Hematopoietic multipotent progenitor cell (in vitro differentiated cells): ENCODE measurements around the gene DOK3. TPM values are rescaled to one million over a fixed set of nuclear protein-coding genes. Genes with fewer than 3 reads are reported as not detected.

ENCODE experiments used
- DNase-seq, 3 donors: peaks; one replicate each; pipeline ENCODE4 v3.0.0-alpha.2; 2011 to 2015; ENCODE audit warnings: low read depth in 2 of 3, low spot score in 2 of 3
- total RNA-seq: library from RNA; depleted of rRNA; stranded (reverse); fragments of >200 nt; gene quantifications from one replicate; pipeline ENCODE4 v1.2.3, GENCODE V29; 2012

DOK3 gene
- total RNA-seq, 1 donor: 57.1 TPM

GRCh38 chr5:177472460-177473442 is 36.9 kb downstream of the DOK3 start:
- peak in 2 of 3 donors; percentile 71 to 79 for DNase-seq

GRCh38 chr5:177471610-177472356 is 37.8 kb downstream of the DOK3 start:
- DNase-seq: no peak

GRCh38 chr5:177470759-177471536 is 38.7 kb downstream of the DOK3 start:
- DNase-seq: no peak

- DNase-seq: no peak
Measured at GRCh38 chr5:177469750-177470525, 39.7 kb downstream of the DOK3 start.

- DNase-seq: no peak
Measured at GRCh38 chr5:177468685-177469628, 40.7 kb downstream of the DOK3 start.

- DNase-seq: no peak
Measured at GRCh38 chr5:177468329-177468684, 41.3 kb downstream of the DOK3 start.

DNA sequence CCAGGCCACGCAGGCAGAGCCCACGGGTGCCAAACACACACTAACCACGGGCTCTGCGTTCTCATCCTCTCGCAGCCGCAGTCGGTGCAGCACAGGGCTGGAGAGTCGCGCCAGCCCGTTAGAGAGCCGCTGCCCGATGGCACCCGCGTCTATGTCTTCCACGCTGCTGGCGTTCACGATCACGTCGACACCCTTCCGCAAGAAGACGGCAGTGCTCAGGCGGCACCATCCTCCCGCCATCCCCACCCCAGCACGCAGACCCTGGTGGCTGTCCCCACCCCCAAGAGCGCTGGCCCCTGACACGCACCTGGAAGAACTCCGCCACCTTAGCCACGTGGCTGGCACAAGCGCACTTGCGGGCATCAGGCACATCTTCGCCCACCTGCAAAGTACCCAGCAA is 42.2 kb downstream of the DOK3 start:
- no peak for DNase-seq

GRCh38 chr5:177466861-177467260 is 42.8 kb downstream of the DOK3 start:
- DNase-seq: no peak

DNA sequence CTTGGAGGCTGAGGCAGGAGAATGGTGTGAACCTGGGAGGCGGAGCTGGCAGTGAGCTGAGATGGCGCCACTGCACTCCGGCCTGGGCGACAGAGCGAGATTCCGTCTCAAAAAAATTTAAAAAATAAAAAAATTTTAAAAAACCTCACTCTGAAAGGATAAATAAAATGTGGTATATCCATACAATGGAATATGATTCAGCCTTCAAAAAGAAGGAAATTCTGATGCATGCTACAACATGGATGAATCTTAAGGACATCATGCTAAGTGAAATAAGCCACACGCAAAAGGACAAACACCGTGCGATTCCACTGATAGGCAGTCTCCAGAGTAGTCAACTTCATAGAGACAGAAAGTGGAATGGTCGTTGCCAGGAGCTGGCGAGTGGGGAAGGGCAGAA is 44.6 kb downstream of the DOK3 start:
- no peak for DNase-seq

DNA sequence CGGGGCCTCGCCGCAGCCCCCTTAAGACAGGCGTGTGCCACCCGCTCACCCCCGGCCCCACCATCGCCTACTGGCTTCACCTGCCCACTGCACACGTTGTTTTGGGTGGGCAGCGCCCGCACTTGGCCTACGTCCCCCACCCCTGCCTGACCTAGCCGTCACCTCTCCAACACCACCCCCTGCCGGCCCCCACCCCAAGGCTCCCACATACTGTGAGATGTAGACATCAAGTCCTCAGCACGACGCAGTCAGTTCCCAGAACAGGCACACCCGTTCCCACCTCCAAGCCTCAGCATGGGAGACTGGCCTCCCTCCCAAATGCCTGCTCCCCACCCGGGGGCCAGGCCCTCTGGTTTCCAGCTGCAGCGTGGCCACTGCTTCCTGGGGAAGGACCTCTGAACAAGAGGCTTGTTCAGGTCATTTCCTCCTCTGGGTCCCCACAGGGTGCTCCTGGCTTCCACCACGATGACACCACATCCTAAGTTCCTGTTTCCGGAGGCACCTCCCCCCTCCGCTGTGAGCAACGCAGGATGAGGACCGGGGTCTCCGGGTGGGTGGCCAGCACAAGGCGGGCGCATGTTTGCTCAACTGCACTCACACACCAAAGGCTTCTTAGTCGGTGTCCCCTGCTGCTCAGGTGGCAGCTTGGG is 47.5 kb downstream of the DOK3 start:
- DNase-seq: no peak

- no peak for DNase-seq
Measured at GRCh38 chr5:177459819-177460628, 49.6 kb downstream of the DOK3 start.

DNA sequence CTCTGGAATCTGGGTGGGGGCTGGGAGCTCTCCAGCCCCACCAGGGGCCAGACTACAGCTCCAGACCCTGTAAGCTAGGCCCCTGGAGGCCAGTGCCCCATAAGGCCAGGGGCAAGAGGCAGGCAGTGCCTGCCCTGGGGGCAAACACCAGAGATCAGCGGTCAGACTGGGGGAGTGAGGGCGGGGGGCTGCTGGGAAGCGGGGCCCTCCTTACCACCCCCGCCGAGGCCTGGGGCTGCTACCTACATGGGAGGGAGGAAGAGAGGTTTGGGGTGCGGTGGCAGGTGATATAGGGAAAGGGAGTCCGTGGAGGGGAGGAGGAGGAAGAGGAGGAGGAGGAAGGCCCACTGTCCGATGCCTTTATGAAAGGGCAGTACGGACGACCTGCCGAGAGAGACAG is 50.3 kb downstream of the DOK3 start:
- no peak for DNase-seq

DNA sequence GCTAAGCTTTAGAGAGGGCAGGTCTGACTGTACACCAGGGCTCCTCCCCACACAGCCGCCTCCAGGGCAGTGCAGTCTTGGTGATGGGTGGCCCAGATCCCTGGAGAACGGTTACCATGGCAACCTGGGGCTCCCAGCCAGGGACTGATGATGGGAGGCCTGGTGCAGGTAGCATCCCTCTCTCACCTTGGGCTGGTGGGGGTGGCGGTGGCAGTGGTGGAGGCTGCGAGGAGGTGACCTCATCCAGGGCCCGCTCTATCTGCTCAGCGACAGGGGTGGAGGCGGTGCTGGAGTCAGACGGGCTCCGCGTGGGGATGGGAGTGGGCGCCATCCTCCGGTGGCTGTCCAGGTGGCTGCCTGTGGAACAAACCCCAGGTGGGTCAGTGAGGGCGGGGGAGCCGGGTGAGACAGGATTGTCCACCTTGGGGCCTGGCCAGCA is 50.7 kb downstream of the DOK3 start:
- DNase-seq: no peak

DNA sequence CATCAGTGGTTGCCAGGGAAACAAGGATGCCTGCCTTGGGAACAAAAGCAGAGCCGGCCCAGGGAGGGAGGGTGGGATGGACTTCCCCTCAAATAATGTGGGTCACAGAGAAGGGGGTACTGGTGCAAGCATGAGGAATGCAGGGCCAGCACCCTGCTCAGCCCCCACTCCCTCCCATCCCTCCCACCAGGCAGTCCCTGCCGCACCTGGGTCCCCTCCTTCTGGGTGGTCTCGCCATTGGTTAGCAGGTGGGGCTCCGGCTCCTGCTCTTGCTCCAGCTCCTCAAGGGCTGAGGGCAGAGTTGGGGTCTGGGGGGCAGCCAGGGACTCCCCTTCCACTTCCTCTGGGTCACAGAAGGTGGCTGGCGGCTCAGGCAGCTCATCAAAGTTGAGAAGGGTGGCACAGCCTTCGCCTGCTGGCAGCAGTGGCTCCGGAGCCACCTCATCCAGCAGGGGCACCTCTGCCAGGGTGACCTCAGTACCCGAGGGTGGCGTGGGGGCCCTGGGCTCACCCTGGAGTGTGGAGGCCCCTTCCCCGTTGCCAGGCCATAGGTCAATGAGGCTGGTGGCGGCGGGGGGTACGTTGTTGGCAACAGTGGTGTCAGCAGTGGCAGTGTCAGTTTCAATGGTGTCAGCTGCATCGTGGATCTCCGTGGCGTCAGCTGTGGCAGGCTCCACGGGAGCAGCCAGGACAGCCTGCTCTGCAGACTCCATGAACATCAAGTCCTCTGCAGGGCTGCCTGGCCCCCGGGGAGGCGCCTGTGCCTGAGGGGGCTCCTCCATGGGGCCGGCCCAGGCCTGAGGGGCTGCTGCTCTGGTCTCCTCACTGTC is 51.6 kb downstream of the DOK3 start:
- DNase-seq: no peak

GRCh38 chr5:177456976-177457851 is 52.4 kb downstream of the DOK3 start:
- peak in 2 of 3 donors; percentile 92 to 96 for DNase-seq

DNA sequence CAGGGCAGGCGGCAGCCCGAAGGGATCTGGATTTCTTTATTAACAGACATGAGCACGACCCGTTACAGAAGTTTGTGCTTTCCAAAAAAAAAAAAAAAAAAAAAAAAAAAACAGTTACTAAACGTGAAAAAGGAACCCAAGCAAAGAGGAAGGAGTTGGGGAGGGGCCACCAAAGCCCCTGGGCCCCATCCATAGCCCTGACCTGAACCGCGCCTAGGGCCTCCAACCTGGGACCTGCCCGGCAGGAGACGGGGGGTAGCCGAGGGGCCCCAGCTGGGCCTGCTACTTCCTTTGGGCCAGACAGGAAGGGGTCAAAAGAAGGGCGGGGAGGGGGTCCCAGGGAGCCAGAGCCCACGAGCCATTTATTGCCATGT is 53.0 kb downstream of the DOK3 start:
- no peak for DNase-seq
